ENCODE results near the gene EFHC2. TPM values are rescaled to one million over a fixed set of nuclear protein-coding genes. Genes with fewer than 3 reads are reported as not detected.

Gene EFHC2
- total and polyA plus RNA-seq, 10 of the 15 experiments (the other 5 are each of a cell fraction or from before 2014, with no cell fraction given): 0.56 TPM; not detected in 9

DNA sequence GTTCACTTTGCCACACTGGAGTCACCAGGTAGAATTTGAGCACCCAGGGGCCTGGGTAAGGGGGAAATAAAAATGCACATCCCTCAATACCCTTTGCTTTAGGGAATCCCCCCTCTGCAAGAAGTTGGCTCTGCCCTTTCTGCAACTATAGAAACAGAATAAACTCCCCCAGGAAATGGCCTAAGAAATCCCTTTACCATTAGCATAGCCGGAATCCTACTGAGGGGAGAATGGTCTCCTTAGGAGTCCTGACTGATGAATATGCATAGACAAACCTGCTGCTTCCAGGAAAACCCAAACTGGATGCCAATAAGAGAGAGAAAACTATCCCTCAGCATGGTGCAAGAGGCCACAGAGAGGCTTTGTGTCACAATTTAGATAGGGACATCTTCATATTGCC is 11.0 kb downstream of the EFHC2 start:
- H3K27ac ChIP-seq (ENCODE audit: control insufficient read depth, insufficient read depth): no peak overlapping the region
- RAD21 ChIA-PET (ENCODE audit: unreplicated experiment): no interaction called here
- H4K20me1 ChIP-seq (ENCODE audit: control insufficient read depth, insufficient read depth): no peaks in the 10 kb centered on the region
- SMC1A ChIA-PET (ENCODE audit: uncharacterized antibody, unreplicated experiment): no interaction called here
- no peaks in the 10 kb centered on the region for H3K27me3 ChIP-seq (replicated peaks in 1 of 2; ENCODE audit: control insufficient read depth in 2 of 2, insufficient read depth in 2 of 2, low read length in 1 of 2)
- H3K36me3 ChIP-seq (ENCODE audit: control insufficient read depth in 2 of 2, insufficient read depth in 2 of 2, low read length in 1 of 2): no peaks in the 10 kb centered on the region
- DNase-seq (ENCODE audit: low read depth, low spot score): no peak
- H3K9ac ChIP-seq (ENCODE audit: control insufficient read depth, insufficient read depth, low read length): no peak overlapping the region
- H3K4me1 ChIP-seq (ENCODE audit: control insufficient read depth, insufficient read depth, low read length): no peaks in the 10 kb centered on the region
- TF ChIP-seq STAT3 (IDR thresholded peaks at IDR 0.05; ENCODE audit: low read depth, low read length): no peak
- H3K79me2 ChIP-seq (ENCODE audit: control insufficient read depth, insufficient read depth, low read length): no peaks in the 10 kb centered on the region
- H3K4me3 ChIP-seq: no peak overlapping the region
- CTCF ChIA-PET: interaction anchor here (0.7 kb wide), 1 partner anchor 10 kb away, joined by 3 read pairs; no protein-coding TSS in a partner anchor
- in situ Hi-C loops (cut with MboI): no loop called here
- no peak for FAIRE-seq
- no peak overlapping the region for H3K4me2 ChIP-seq (ENCODE audit: control insufficient read depth, insufficient read depth)
- ATAC-seq: no peak
- POLR2A ChIA-PET: no interaction called here
- no peak overlapping the region for H2AFZ ChIP-seq (ENCODE audit: control insufficient read depth, low read depth, low read length)
- intact Hi-C loops (cut with micrococcal nuclease; ENCODE audit: unreplicated experiment): no loop called here
- BruUV-seq (replicated peaks): no TSS peak
- H3K9me3 ChIP-seq (replicated peaks; ENCODE audit: control insufficient read depth, insufficient read depth, low read length): no peaks in the 10 kb centered on the region
- WGBS (ENCODE audit: insufficient coverage, insufficient replicate concordance, low lambda C conversion rate, missing lambda C conversion rate): 59% methylated on average over 1 of the region's 1 CpG

GRCh38 chrX:44330227-44330626 is 13.2 kb downstream of the EFHC2 start:
- BruUV-seq (replicated peaks): no TSS peak
- TF ChIP-seq ATF3 (IDR thresholded peaks at IDR 0.05; ENCODE audit: borderline replicate concordance, extremely low read depth, low read depth, low read length) (no peak), TCF3 (IDR thresholded peaks at IDR 0.05; ENCODE audit: borderline replicate concordance, insufficient read depth, low read depth, low read length) (no peak), ZNF274 (IDR thresholded peaks at IDR 0.05; ENCODE audit: insufficient read depth, insufficient read length) (no peak), PML (IDR thresholded peaks at IDR 0.05; ENCODE audit: low read length) (no peak), CHD2 (IDR thresholded peaks at IDR 0.05; ENCODE audit: borderline replicate concordance, low read depth, low read length) (no peak), MEF2B (IDR thresholded peaks at IDR 0.05; ENCODE audit: partially characterized antibody, poor library complexity, severe bottlenecking) (no peak), SMARCA5 (IDR thresholded peaks at IDR 0.05) (no peak), POLR2A (IDR thresholded peaks at IDR 0.05; ENCODE audit: low read depth, low read length) (no peak), SP1 (IDR thresholded peaks at IDR 0.05; ENCODE audit: low read depth, low read length) (no peak), SMC3 (IDR thresholded peaks at IDR 0.05; ENCODE audit: borderline replicate concordance, low read length) (no peak), HDAC2 (IDR thresholded peaks at IDR 0.05) (no peak), ZZZ3 (IDR thresholded peaks at IDR 0.05; ENCODE audit: control insufficient read depth, insufficient read length, low read depth) (no peak), TCF12 (IDR thresholded peaks at IDR 0.05; ENCODE audit: low read depth, low read length) (no peak), POLR2AphosphoS2 (IDR thresholded peaks at IDR 0.05; ENCODE audit: low read depth, low read length) (no peak), BACH1 (IDR thresholded peaks at IDR 0.05; ENCODE audit: borderline replicate concordance) (no peak)
- TF ChIP-seq, protein P1, sequence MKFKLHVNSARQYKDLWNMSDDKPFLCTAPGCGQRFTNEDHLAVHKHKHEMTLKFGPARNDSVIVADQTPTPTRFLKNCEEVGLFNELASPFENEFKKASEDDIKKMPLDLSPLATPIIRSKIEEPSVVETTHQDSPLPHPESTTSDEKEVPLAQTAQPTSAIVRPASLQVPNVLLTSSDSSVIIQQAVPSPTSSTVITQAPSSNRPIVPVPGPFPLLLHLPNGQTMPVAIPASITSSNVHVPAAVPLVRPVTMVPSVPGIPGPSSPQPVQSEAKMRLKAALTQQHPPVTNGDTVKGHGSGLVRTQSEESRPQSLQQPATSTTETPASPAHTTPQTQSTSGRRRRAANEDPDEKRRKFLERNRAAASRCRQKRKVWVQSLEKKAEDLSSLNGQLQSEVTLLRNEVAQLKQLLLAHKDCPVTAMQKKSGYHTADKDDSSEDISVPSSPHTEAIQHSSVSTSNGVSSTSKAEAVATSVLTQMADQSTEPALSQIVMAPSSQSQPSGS (IDR thresholded peaks at IDR 0.05; ENCODE audit: low read length): no peak
- TF ChIP-seq, protein P2, sequence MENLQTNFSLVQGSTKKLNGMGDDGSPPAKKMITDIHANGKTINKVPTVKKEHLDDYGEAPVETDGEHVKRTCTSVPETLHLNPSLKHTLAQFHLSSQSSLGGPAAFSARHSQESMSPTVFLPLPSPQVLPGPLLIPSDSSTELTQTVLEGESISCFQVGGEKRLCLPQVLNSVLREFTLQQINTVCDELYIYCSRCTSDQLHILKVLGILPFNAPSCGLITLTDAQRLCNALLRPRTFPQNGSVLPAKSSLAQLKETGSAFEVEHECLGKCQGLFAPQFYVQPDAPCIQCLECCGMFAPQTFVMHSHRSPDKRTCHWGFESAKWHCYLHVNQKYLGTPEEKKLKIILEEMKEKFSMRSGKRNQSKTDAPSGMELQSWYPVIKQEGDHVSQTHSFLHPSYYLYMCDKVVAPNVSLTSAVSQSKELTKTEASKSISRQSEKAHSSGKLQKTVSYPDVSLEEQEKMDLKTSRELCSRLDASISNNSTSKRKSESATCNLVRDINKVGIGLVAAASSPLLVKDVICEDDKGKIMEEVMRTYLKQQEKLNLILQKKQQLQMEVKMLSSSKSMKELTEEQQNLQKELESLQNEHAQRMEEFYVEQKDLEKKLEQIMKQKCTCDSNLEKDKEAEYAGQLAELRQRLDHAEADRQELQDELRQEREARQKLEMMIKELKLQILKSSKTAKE (IDR thresholded peaks at IDR 0.05; ENCODE audit: low read depth, poor library complexity, severe bottlenecking): no peak

More at GRCh38 chrX:44330227-44330626, 13.2 kb downstream of the EFHC2 start:
- no peaks in the 10 kb centered on the region for H3K36me3 ChIP-seq (ENCODE audit: control insufficient read depth in 2 of 2, insufficient read depth in 2 of 2, low read length in 1 of 2)
- ChIA-PET POLR2A (no interaction called here), SMC1A (ENCODE audit: uncharacterized antibody, unreplicated experiment) (no interaction called here), CTCF (no interaction called here), RAD21 (ENCODE audit: unreplicated experiment) (no interaction called here)
- no peak overlapping the region for H3K4me3 ChIP-seq
- H4K20me1 ChIP-seq (ENCODE audit: control insufficient read depth, insufficient read depth): no peaks in the 10 kb centered on the region
- intact Hi-C loops (cut with micrococcal nuclease; ENCODE audit: unreplicated experiment) (no loop called here), in situ Hi-C loops (cut with MboI) (no loop called here)
- no peak overlapping the region for H2AFZ ChIP-seq (ENCODE audit: control insufficient read depth, low read depth, low read length)
- no peaks in the 10 kb centered on the region for H3K27me3 ChIP-seq (replicated peaks in 1 of 2; ENCODE audit: control insufficient read depth in 2 of 2, insufficient read depth in 2 of 2, low read length in 1 of 2)
- no peak overlapping the region for H3K27ac ChIP-seq (ENCODE audit: control insufficient read depth, insufficient read depth)
- FAIRE-seq (no peak), DNase-seq (ENCODE audit: low read depth, low spot score) (no peak), ATAC-seq (no peak)
- WGBS (ENCODE audit: insufficient coverage, insufficient replicate concordance, low lambda C conversion rate, missing lambda C conversion rate): 0% methylated on average over 3 of the region's 3 CpGs
- no peaks in the 10 kb centered on the region for H3K79me2 ChIP-seq (ENCODE audit: control insufficient read depth, insufficient read depth, low read length)
- H3K4me1 ChIP-seq (ENCODE audit: control insufficient read depth, insufficient read depth, low read length): no peaks in the 10 kb centered on the region
- H3K9ac ChIP-seq (ENCODE audit: control insufficient read depth, insufficient read depth, low read length): no peak overlapping the region
- no peak overlapping the region for H3K4me2 ChIP-seq (ENCODE audit: control insufficient read depth, insufficient read depth)
- no peaks in the 10 kb centered on the region for H3K9me3 ChIP-seq (replicated peaks; ENCODE audit: control insufficient read depth, insufficient read depth, low read length)

All from GM12878 (cell line).